AG04450 (cell line): ENCODE data around the gene MYO1A. TPM values are rescaled to one million over a fixed set of nuclear protein-coding genes. Genes with fewer than 3 reads are reported as not detected.

Source experiments
- CTCF ChIA-PET: fragments of 300-600, 350-600 bp; formaldehyde crosslinking; extraction: SDS; loops from one replicate; lab custom pipeline; 2022; ENCODE audit warnings: antibody characterized with exemption, inconsistent platforms; lab: Charles Lee
- POLR2A ChIA-PET: fragments of 350-600 bp; formaldehyde crosslinking; extraction: SDS; loops from one replicate; lab custom pipeline; 2021; ENCODE audit warnings: antibody characterized with exemption, inconsistent platforms; lab: Yijun Ruan, JAX
- DNase-seq: peaks from one replicate; pipeline ENCODE4 v3.0.0-alpha.2; 2011; ENCODE audit warnings: low read depth, low spot score
- H3K27ac ChIP-seq: one replicate; pipeline ENCODE4 v1.5.1; 2012; ENCODE audit warnings: low read depth, low read length, control low read depth
- H3K27me3 ChIP-seq: one replicate; pipeline ENCODE4 v1.6.0; 2012; ENCODE audit warnings: low read length; ENCODE audit not compliant: control insufficient read depth, insufficient read depth
- H3K4me3 ChIP-seq: 2 replicates; pipeline ENCODE4 v1.5.1; 2011; ENCODE audit warnings: mild to moderate bottlenecking, low read depth, low read length, control low read depth
- H3K9me3 ChIP-seq: 2 replicates; pipeline ENCODE4 v1.5.1; 2012; ENCODE audit warnings: low read length; ENCODE audit not compliant: control insufficient read depth, insufficient read depth
- polyA plus RNA-seq: library from polyadenylated mRNA; depleted of rRNA; stranded (reverse); fragments of >200 nt; gene quantifications from 2 replicates; pipeline ENCODE4 v1.2.3, GENCODE V29; 2011
- TF ChIP-seq, protein P1 (sequence below): IDR thresholded peaks from 2 replicates; pipeline ENCODE4 v1.5.1; 2011; ENCODE audit warnings: low read depth, low read length, control low read depth, inconsistent platforms

The MYO1A gene
- polyA plus RNA-seq, 1 experiment, result not detected

DNA sequence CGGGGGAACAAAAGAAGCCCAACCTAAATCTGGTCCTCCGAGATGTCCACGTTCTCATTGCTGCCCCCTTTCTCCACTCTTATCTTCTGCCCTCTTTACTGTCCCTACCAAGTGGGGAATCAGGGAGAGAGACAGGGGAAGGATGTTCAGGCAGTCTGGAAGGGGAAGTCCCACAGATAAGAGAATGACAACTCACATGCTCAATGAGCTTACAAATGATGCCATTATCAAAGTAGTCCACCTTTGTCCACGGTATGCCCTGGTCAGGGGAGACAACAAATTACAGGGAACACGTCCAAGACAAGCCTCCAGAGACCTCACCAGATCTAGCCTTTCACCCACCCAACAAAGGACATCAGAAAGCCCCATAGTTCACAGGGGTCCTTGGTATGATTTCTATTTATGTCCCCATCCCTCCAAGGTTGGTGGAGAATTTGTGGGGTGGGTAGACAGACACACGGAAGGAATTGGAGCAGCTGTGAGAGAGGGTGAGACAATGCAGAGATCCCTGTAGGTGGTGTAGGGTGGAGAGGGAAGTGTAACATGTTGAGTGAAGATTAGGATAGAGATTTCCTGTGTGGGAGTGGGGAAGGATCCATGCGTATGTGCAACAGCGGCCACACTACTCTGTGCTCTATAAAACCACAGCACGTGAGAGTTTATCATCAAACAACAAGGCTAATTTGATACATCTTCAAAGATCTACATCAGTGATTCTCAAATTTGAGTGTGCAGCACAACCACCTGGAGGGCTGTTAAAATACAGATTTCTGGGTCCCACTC lies 10.7 kb downstream of the MYO1A start:
- CTCF ChIA-PET, result interaction anchor here (0.9 kb wide), 1 partner anchor 21 kb away, joined by 3 read pairs; no protein-coding TSS in a partner anchor
- no peak for DNase-seq
- H3K27me3 ChIP-seq, result peaks cover 30% of the 10 kb centered on the region
- POLR2A ChIA-PET, result no interaction called here
- H3K4me3 ChIP-seq, result no peak overlapping the region
- no peak overlapping the region for H3K27ac ChIP-seq
- TF ChIP-seq, protein P1, sequence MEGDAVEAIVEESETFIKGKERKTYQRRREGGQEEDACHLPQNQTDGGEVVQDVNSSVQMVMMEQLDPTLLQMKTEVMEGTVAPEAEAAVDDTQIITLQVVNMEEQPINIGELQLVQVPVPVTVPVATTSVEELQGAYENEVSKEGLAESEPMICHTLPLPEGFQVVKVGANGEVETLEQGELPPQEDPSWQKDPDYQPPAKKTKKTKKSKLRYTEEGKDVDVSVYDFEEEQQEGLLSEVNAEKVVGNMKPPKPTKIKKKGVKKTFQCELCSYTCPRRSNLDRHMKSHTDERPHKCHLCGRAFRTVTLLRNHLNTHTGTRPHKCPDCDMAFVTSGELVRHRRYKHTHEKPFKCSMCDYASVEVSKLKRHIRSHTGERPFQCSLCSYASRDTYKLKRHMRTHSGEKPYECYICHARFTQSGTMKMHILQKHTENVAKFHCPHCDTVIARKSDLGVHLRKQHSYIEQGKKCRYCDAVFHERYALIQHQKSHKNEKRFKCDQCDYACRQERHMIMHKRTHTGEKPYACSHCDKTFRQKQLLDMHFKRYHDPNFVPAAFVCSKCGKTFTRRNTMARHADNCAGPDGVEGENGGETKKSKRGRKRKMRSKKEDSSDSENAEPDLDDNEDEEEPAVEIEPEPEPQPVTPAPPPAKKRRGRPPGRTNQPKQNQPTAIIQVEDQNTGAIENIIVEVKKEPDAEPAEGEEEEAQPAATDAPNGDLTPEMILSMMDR, result no peak
- H3K9me3 ChIP-seq, result no peaks in the 10 kb centered on the region

DNA sequence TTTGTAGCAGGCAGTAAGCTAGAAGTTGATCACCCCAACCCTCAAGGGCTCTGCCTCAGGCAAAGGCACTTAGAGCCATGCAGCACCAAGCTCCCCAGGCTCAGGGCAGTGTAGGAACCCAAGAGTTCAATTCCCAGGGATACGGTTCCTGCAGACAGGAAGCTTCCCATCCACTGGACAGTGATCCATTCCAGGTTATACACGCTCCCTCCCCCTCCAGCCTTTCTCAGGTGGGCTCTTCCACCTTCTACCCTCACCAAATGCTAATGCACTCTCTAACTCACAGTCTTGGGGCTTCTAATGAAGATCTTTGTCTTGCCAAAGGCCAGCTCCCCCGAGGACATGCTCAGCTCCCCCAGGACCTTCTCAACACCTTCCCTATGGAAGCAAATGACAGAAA lies 12.7 kb downstream of the MYO1A start:
- POLR2A ChIA-PET, result interaction anchor here (0.5 kb wide), 1 partner anchor 98 kb away, joined by 7 read pairs; no protein-coding TSS in a partner anchor
- TF ChIP-seq, protein P1, result no peak

DNA sequence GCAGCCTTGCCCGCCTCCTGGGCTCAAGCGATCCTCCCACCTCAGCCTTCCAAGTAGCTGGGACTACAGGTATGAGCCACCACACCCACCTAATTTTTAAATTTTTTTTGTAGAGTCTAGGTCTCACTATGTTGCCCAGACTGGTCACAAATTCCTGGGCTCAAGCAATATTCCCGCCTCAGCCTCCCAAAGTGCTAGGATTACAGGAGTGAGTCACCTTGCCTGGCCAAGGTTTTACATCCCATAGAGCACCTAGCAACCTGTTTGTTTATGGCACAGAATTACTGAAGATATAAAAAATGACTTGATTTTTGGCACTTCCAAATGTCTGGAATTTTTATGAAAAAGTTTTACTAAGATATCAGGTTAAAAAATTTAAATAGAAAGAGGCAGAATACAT lies 16.5 kb downstream of the MYO1A start:
- H3K4me3 ChIP-seq, result no peak overlapping the region
- POLR2A ChIA-PET, result interaction anchor here (0.6 kb wide), 1 partner anchor 217 kb away, joined by 3 read pairs; no protein-coding TSS in a partner anchor
- H3K27me3 ChIP-seq, result peaks cover 37% of the 10 kb centered on the region
- H3K9me3 ChIP-seq, result no peaks in the 10 kb centered on the region
- H3K27ac ChIP-seq, result no peak overlapping the region
- CTCF ChIA-PET, result no interaction called here
- TF ChIP-seq, protein P1, result no peak
- DNase-seq, result no peak

More for the DNA sequence above, 12.7 kb downstream of the MYO1A start:
- Histone ChIP-seq H3K27ac (no peak overlapping the region), H3K27me3 (peaks cover 30% of the 10 kb centered on the region), H3K4me3 (no peak overlapping the region), H3K9me3 (no peaks in the 10 kb centered on the region)
- DNase-seq, result no peak
- CTCF ChIA-PET, result interaction anchor here (1.1 kb wide), 1 partner anchor 23 kb away, joined by 5 read pairs; no protein-coding TSS in a partner anchor

DNA sequence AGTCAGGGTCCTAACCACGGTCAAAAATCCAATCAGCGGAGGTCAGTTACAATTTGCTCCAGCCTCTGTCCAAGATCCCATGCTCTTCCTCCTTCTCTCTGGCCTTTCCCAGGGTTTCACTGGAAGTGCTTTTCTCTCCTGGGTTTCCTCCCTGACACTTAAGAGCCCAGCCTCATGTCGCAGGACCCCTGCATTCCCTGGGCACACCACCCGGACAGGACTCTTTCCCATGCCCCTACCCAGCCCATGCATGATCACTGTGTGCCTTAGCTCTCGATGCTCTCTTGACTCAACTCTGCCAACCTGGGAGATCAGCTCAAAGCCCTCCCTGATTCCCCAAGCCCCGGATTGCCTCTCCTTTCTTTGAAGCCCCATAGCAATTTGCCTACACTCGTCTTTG lies 18.1 kb downstream of the MYO1A start:
- H3K27me3 ChIP-seq, result peaks cover 47% of the 10 kb centered on the region
- no peak overlapping the region for H3K4me3 ChIP-seq
- CTCF ChIA-PET, result interaction anchor here (0.6 to 1.7 kb wide), 2 partner anchors 29 to 31 kb away, joined by 3 to 7 read pairs; no protein-coding TSS in a partner anchor
- no peak overlapping the region for H3K27ac ChIP-seq
- TF ChIP-seq, protein P1, result no peak
- no peaks in the 10 kb centered on the region for H3K9me3 ChIP-seq
- POLR2A ChIA-PET, result no interaction called here
- no peak for DNase-seq

DNA sequence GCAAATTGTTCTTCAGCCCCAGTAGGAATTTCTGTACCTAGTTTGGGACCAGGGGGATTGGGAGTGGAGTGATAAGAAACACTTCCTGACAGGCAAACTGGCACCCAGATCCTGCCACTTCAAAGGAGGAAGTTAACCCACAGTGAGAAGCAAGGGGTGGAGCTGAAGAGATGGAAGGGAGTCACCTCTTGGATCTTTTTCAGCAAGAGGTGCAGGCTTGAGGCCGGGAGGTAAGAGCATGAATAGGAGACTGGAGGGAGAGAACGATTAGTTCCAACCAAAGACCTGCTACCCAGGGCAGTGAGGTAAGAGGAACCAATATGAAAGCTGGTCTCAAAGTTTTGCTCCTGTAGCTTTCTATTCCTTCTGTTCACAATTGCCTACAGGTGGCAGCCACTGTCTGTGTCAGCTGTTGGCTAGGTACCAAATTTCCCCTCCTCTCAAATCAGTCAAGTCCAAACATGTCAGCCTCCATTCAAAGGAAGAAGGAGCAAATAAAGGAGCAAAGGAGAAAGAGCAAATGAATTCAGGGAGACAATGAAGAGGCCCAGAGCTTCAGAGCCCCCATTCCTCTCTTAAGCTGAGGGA lies 18.7 kb downstream of the MYO1A start:
- Histone ChIP-seq H3K27me3 (peaks cover 53% of the 10 kb centered on the region), H3K4me3 (no peak overlapping the region), H3K9me3 (no peaks in the 10 kb centered on the region), H3K27ac (no peak overlapping the region)
- ChIA-PET CTCF (interaction anchor here (0.6 to 1.7 kb wide), 2 partner anchors 29 to 32 kb away, joined by 3 to 7 read pairs; no protein-coding TSS in a partner anchor), POLR2A (no interaction called here)
- no peak for DNase-seq
- TF ChIP-seq, protein P1, result no peak
